Measurements from ENCODE around the gene ADRA2B.
A peak's percentile ranks its signal among the peaks of the same experiment; 100 is the strongest.
"Not testable (repeated sequence)": the region's sequence is repeated elsewhere in the genome, so short reads cannot be mapped to it uniquely, and the experiment has no call there.

Gene ADRA2B

GRCh38 chr2:96084858-96085518 is 31.4 kb downstream of the ADRA2B start:
- H3K4me1 ChIP-seq; H3K27me3 ChIP-seq (ENCODE audit: low read depth); H3K9me3 ChIP-seq; H3K36me3 ChIP-seq (replicated peaks); in situ Hi-C loops (cut with MboI; ENCODE audit: low sequenced_read_pairs); DNase-seq (ENCODE audit: low spot score in 2 of 2); H3K4me3 ChIP-seq: not testable (repeated sequence)

DNA sequence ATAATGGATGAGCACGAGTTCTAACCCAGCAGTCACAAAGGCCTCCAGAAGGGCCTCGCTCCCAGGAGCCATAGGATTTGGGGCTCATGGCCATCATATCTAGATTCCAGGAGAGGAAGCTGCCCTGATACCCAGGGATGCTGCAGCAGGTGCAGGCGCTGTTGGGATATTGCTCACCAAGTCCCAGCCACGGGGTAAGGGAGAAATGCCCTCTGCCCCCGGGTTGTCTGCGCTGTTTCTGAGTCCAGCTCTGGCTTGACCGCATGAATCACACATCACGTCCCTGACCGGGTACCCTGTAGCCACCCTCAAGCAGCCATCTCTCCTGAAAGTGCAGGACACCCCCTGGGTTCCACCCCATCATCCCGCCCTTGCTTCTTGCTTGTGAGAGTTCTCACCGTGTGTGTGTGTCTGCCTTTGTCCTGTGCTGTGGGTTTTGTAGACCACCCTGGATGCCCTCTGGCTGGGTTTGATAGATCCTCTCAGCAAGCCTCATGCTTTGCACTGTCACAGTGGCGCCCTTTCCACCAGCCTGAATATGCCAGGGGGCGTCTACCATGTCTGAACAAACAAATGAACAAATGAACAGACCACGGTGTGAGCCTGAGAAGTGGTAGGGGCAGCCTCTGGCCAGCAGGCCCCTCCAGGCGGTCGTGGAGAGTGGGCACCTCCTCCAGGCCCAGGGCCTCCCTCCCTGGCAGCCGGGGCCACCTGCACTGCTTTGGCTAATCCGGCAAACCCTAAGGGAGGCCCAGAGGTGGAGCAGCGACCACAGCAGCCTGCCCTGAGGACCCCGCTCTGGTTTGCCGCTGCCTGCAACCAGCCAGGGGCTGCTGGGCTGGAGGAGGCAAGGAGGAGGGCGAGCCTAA is 32.1 kb downstream of the ADRA2B start:
- no peak overlapping the region for H3K4me3 ChIP-seq
- in situ Hi-C loops (cut with MboI; ENCODE audit: low sequenced_read_pairs): no loop called here
- H3K36me3 ChIP-seq (replicated peaks): no peaks in the 10 kb centered on the region
- no peaks in the 10 kb centered on the region for H3K4me1 ChIP-seq
- no peaks in the 10 kb centered on the region for H3K9me3 ChIP-seq
- no peak for DNase-seq (ENCODE audit: low spot score in 2 of 2)
- H3K27me3 ChIP-seq (ENCODE audit: low read depth): no peaks in the 10 kb centered on the region

DNA sequence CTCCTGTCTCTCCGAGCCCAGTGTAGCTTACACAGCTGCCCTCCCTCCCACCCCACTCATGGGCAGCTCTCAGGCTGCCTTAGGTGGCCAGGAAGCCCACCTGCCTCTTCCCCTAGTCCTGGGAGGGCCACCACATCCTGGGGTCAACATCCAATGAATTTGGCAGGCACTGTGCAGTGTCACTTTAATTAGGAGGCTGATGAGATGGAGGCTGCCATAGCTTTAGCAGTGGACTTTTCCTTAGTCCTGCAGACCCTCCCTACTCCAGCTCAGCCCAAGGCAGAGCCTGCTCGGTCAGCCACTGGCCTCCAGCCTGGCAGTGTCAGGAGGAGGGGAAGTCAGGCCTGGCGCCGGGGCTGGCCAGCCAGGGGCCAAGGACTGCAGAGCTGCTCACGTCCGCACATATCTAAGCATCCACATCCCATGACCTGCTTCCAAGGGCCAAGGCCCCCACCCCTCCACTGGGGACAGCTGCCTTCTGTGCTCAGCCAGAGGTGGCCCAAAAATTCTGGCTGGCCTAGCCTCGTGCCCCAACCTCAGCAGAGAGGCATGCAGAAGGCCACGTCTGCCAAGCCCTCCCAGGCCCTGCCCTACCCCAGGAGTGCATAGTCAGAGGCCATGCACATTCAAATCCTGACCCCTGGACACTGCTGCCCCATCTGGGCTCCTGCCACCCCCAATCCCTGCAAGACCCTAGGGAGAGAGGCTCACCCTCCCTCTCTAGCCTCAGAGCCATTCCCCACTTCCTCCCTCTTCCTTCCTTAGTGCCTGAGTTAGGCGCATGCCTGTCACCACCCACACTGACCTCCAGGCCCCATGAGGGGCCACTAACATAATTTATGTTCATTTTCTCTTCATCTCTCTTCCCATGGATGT is 33.1 kb downstream of the ADRA2B start:
- Histone ChIP-seq H3K9me3 (no peaks in the 10 kb centered on the region), H3K4me1 (no peaks in the 10 kb centered on the region), H3K4me3 (no peak overlapping the region), H3K36me3 (replicated peaks) (no peaks in the 10 kb centered on the region), H3K27me3 (ENCODE audit: low read depth) (no peaks in the 10 kb centered on the region)
- DNase-seq (ENCODE audit: low spot score in 2 of 2): no peak
- in situ Hi-C loops (cut with MboI; ENCODE audit: low sequenced_read_pairs): no loop called here

DNA sequence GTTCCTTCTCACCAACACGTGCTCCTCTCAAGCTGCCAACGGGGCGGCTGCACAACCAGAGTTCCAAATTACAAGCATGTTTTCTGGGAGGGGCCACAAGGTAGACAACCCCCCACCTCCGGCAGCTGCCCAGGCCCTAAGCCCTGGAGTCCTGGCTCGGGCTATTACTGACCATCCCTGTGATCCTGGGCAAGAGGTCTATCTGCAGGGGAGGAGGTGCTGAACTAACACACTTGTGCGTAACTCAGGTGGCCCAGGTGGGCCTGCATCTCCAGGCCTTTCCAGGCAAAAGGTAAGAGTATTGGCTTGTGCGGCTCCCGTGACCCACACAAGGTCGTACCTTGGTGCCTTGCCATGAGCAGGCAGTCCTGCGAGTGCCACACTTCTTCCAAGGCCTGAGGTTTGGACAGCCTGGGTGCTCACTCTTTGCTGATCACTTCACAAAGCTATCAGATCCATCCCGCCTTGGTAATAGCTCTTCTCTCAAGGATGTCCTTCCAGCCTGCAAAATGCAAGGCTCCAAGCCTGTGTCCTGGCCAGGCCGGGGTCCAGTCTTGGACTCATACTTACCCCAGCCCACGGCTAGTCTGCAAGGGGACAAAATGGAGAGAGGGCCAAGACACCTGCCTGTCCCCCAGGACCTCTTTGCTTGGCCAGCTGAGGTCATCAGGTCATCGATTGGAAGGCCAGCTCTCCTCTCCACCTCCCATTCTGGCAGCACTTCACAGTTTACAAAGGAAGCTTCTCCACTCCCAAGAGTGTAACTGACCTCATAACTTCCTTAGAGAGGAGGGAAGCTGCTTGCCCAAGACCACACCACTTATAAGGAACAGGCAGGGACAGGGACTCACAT is 33.9 kb downstream of the ADRA2B start:
- H3K4me3 ChIP-seq: no peak overlapping the region
- no peaks in the 10 kb centered on the region for H3K27me3 ChIP-seq (ENCODE audit: low read depth)
- in situ Hi-C loops (cut with MboI; ENCODE audit: low sequenced_read_pairs): no loop called here
- H3K36me3 ChIP-seq (replicated peaks): no peaks in the 10 kb centered on the region
- no peaks in the 10 kb centered on the region for H3K4me1 ChIP-seq
- H3K9me3 ChIP-seq: no peaks in the 10 kb centered on the region
- DNase-seq (ENCODE audit: low spot score in 2 of 2): no peak

DNA sequence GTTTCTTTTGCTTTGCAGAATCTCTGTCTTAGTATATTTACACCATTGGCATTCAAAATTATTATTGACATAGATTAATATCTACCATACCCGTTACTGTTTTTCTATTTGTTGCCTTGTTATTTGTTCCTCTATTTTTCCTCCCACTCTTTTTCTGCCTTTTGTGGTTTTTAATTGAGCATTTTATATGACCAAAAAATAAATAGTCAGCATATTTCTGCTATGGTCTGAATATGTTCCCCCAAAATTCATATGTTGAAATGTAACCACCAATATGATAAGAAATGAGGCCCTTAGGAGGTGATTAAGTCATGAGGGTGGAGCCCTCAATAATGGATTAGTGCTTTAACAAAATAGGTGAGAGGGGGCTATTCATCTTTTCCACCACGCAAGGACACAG is 35.3 kb downstream of the ADRA2B start:
- H3K9me3 ChIP-seq: no peaks in the 10 kb centered on the region
- no peak for DNase-seq (ENCODE audit: low spot score in 2 of 2)
- H3K36me3 ChIP-seq (replicated peaks): no peaks in the 10 kb centered on the region
- H3K4me3 ChIP-seq: no peak overlapping the region
- in situ Hi-C loops (cut with MboI; ENCODE audit: low sequenced_read_pairs): no loop called here
- no peaks in the 10 kb centered on the region for H3K4me1 ChIP-seq
- no peaks in the 10 kb centered on the region for H3K27me3 ChIP-seq (ENCODE audit: low read depth)

DNA sequence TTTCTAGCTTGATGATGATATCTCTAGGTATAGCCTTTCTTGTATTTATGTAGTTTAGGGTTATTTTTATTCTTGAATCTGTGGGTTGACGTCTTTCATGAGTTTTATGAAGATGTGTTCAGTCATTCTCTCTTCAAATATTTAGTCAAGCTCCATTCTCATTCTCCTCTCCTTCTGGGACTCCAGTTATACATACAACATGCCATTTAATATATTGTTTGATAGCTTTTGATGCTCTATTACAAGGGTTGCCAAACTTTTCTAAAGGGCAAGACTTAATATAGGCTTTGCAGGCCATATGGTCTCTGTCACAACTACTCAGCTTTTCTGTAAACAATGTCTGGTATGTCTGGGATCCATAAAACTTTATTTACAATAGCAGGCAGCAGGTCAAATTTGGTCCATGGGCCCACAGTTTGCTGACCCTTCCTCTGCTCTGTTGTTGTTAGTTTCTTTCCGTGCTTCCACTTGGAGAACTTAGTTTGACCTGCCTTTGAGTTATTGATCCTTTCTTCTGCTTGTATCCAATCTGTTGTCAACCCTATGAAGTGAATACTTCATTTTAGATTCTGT is 41.1 kb downstream of the ADRA2B start:
- Histone ChIP-seq H3K9me3 (no peaks in the 10 kb centered on the region), H3K36me3 (replicated peaks) (no peaks in the 10 kb centered on the region), H3K4me3 (no peak overlapping the region), H3K4me1 (no peaks in the 10 kb centered on the region; the same call in 1 of the 2 replicates), H3K27me3 (ENCODE audit: low read depth) (no peaks in the 10 kb centered on the region)
- DNase-seq (ENCODE audit: low spot score in 2 of 2): no peak
- in situ Hi-C loops (cut with MboI; ENCODE audit: low sequenced_read_pairs): no loop called here

- no peak for DNase-seq (ENCODE audit: low spot score in 2 of 2)
- H3K27me3 ChIP-seq (ENCODE audit: low read depth): no peaks in the 10 kb centered on the region
- no peaks in the 10 kb centered on the region for H3K9me3 ChIP-seq
- H3K36me3 ChIP-seq (replicated peaks): no peaks in the 10 kb centered on the region
- no peak overlapping the region for H3K4me3 ChIP-seq
- no peaks in the 10 kb centered on the region; the same call in 1 of the 2 replicates for H3K4me1 ChIP-seq
- in situ Hi-C loops (cut with MboI; ENCODE audit: low sequenced_read_pairs): no loop called here
These were observed 42.2 kb downstream of the ADRA2B start for GRCh38 chr2:96074156-96074555.

DNA sequence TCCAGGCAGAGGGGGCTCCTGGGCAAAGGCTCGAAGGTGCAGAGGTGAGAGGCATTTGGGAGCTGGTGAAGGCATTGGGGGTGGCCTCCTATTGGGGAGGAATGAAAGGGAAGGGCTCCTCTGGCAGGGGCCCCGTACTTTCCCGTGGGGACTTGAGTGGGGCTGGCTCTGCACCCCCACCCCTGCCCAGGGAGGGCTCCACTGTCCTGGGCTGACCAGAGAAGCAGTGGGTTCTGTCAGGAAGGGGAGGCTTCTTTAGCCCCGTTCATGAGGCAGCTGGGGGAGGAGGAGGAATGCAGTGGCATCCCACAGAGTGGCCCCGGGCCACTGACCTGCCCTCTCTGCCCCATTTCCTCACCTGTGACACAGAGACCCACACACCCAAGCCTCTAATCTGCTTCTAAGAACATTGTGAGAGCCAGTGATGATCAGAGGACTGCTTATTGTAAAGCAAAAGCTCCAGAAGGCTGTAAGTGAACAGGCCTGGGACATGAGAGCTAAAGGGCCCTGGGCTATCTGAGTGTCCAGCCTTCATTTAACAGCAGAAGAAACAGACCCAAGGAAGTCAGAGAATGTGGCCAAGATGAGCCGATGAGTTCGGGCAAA is 43.1 kb downstream of the ADRA2B start:
- H3K27me3 ChIP-seq (ENCODE audit: low read depth): no peaks in the 10 kb centered on the region
- H3K36me3 ChIP-seq (replicated peaks): no peaks in the 10 kb centered on the region
- DNase-seq (ENCODE audit: low spot score in 2 of 2): no peak
- H3K9me3 ChIP-seq: no peaks in the 10 kb centered on the region
- H3K4me1 ChIP-seq: no peaks in the 10 kb centered on the region; the same call in 1 of the 2 replicates
- H3K4me3 ChIP-seq: no peak overlapping the region
- in situ Hi-C loops (cut with MboI; ENCODE audit: low sequenced_read_pairs): no loop called here

DNA sequence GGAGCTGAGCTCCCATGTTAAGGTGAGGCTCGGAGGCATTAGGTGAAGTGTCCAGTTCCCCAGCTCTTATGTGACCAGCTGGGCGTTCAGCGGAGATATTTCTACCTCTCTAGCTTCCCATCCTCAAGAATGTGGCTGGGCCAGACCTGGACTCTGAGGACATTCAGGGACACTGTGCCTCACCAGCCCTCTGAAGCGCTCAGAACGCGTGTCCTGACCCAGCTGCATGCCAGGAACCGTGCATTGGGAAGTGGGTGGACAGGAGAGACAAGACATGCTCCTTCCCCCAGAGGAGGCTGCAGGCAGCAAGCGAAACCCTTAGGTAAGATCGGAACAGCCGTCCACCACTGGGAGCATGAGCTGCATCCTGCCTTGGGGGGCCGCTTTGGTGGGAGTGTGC is 43.6 kb downstream of the ADRA2B start:
- no peaks in the 10 kb centered on the region for H3K36me3 ChIP-seq (replicated peaks)
- H3K27me3 ChIP-seq (ENCODE audit: low read depth): no peaks in the 10 kb centered on the region
- in situ Hi-C loops (cut with MboI; ENCODE audit: low sequenced_read_pairs): no loop called here
- no peak overlapping the region for H3K4me3 ChIP-seq
- no peaks in the 10 kb centered on the region for H3K9me3 ChIP-seq
- DNase-seq (ENCODE audit: low spot score in 2 of 2): no peak
- no peaks in the 10 kb centered on the region; the same call in 1 of the 2 replicates for H3K4me1 ChIP-seq

GRCh38 chr2:96071977-96072491 is 44.3 kb downstream of the ADRA2B start:
- in situ Hi-C loops (cut with MboI; ENCODE audit: low sequenced_read_pairs); H3K27me3 ChIP-seq (ENCODE audit: low read depth); H3K4me1 ChIP-seq; H3K36me3 ChIP-seq (replicated peaks); H3K9me3 ChIP-seq; H3K4me3 ChIP-seq: not testable (repeated sequence)
- DNase-seq (ENCODE audit: low spot score in 2 of 2): peak; percentile 10 to 44

DNA sequence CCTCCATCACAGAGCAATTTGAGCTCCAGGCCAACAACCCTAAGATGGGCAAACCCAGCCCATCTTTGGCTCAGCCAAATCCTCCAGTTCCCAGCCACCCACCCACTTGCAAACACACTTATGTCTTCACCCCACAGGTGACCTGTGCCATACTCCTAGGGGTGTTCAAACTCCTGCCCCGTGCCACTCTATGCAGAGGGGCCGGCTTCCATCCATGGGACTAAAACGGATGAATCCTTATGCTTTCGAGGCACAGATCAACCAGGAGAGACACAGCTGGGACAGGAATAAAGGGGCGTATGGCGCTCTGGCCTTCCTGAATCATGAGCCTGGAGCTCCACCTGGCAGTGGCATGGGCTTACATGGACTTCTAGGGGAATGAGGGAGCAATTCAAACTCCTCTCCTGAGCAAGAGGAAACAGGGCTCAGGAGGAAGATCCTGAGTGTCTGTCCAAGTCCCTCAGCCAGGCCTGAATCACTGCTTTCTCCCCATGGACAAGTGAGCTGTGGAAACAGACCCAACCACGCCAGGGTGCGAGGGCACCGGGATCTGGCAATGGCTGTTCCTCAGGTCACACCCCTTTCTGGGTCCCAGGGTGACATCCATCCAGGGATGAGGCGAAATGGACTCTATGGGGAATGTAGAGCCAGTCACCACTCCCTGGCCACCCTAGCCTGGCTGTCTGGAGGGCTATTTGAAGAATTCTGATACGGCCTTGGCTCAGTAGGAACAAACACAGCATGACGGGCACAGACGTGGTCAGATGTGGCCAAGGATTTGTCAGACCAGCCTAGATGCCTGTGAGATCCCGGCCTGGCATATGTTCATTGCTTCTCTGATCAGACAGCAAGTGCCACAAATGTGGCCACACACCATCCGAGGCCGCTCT is 45.0 kb downstream of the ADRA2B start:
- in situ Hi-C loops (cut with MboI; ENCODE audit: low sequenced_read_pairs); H3K9me3 ChIP-seq; H3K27me3 ChIP-seq (ENCODE audit: low read depth); H3K4me3 ChIP-seq; DNase-seq (ENCODE audit: low spot score in 2 of 2); H3K36me3 ChIP-seq (replicated peaks); H3K4me1 ChIP-seq: not testable (repeated sequence)

DNA sequence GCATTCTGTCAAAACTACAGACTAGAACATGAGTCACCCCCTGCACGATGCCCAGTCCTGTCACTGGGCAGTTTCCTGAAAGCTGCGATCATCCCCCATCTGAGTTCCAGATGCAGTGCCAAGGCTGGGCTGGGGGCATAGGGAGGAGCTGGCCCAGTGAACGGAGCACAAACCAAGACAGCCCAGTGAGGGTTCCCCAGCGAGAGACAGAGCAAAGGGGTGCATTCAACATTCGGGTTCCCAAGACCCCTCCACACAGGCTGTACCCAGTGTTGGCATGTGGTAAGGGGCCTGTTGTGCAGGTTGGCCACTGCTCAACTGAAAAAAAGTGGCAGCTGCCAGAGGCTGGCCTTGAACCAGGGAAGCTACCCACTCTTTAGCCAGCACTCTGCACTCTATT is 46.0 kb downstream of the ADRA2B start:
- H3K27me3 ChIP-seq (ENCODE audit: low read depth); DNase-seq (ENCODE audit: low spot score in 2 of 2); H3K9me3 ChIP-seq; in situ Hi-C loops (cut with MboI; ENCODE audit: low sequenced_read_pairs); H3K4me3 ChIP-seq; H3K36me3 ChIP-seq (replicated peaks); H3K4me1 ChIP-seq: not testable (repeated sequence)

Data from HAP-1 (cell line).